ENCODE data around the gene ARHGEF11.

Gene ARHGEF11

GRCh38 chr1:156887734-156888133 is 157.8 kb downstream of the ARHGEF11 start:
- no peak overlapping the region for H3K27ac ChIP-seq
- TF ChIP-seq ZFX (IDR thresholded peaks at IDR 0.05) (no peak), CTCF (conservative IDR thresholded peaks at IDR 0.05) (no peak)

- no peak overlapping the region for H3K27ac ChIP-seq
These were observed 158.2 kb downstream of the ARHGEF11 start for GRCh38 chr1:156887317-156887716.

GRCh38 chr1:156886583-156887281 is 158.8 kb downstream of the ARHGEF11 start:
- TF ChIP-seq ZFX (IDR thresholded peaks at IDR 0.05) = no peak
- H3K27ac ChIP-seq = no peak overlapping the region

More at GRCh38 chr1:156887317-156887716, 158.2 kb downstream of the ARHGEF11 start:
- no peak for TF ChIP-seq ZFX (IDR thresholded peaks at IDR 0.05)
- TF ChIP-seq CTCF (conservative IDR thresholded peaks at IDR 0.05) = no peak

- TF ChIP-seq CTCF (conservative IDR thresholded peaks at IDR 0.05) = no peak
- TF ChIP-seq ZFX (IDR thresholded peaks at IDR 0.05) = no peak
- no peak overlapping the region for H3K27ac ChIP-seq
These were observed 159.6 kb downstream of the ARHGEF11 start for GRCh38 chr1:156885880-156886355.

- H3K27ac ChIP-seq = no peak overlapping the region
- TF ChIP-seq ZFX (IDR thresholded peaks at IDR 0.05) (no peak), CTCF (conservative IDR thresholded peaks at IDR 0.05) (no peak)
These were observed 160.2 kb downstream of the ARHGEF11 start for GRCh38 chr1:156885314-156885713.
